Measurements from ENCODE around the gene RPP30.

DNA sequence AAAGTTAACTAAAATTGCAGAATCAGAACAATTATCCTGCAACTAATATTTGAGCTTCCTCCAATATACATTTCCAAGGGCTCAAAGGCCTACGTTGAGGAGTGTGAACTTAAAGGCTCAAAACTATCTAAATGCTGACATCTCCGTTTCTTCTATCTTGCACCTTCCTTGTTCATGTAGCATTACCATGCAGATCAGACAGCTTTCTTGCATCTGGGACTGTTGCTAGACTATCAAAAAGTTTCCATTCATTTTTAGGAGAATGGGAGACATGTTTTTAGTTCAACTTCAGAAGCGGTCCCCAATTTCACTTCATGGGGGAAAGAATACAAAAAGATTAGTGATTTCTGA lies 46.2 kb downstream of the RPP30 start:
- TF ChIP-seq, protein P1, sequence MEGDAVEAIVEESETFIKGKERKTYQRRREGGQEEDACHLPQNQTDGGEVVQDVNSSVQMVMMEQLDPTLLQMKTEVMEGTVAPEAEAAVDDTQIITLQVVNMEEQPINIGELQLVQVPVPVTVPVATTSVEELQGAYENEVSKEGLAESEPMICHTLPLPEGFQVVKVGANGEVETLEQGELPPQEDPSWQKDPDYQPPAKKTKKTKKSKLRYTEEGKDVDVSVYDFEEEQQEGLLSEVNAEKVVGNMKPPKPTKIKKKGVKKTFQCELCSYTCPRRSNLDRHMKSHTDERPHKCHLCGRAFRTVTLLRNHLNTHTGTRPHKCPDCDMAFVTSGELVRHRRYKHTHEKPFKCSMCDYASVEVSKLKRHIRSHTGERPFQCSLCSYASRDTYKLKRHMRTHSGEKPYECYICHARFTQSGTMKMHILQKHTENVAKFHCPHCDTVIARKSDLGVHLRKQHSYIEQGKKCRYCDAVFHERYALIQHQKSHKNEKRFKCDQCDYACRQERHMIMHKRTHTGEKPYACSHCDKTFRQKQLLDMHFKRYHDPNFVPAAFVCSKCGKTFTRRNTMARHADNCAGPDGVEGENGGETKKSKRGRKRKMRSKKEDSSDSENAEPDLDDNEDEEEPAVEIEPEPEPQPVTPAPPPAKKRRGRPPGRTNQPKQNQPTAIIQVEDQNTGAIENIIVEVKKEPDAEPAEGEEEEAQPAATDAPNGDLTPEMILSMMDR (IDR thresholded peaks at IDR 0.05; ENCODE audit: borderline replicate concordance, extremely low read depth, low read length, poor library complexity, severe bottlenecking): no peak
- TF ChIP-seq EZH2 (IDR thresholded peaks at IDR 0.05; ENCODE audit: borderline replicate concordance, low read depth, low read length, severe bottlenecking): no peak
